Measurements from ENCODE around the gene HERC5. TPM values are rescaled to one million over a fixed set of nuclear protein-coding genes. Genes with fewer than 3 reads are reported as not detected.

Gene HERC5
- total RNA-seq, result 10 to 100 TPM; 83.9 to 86.7 TPM

DNA sequence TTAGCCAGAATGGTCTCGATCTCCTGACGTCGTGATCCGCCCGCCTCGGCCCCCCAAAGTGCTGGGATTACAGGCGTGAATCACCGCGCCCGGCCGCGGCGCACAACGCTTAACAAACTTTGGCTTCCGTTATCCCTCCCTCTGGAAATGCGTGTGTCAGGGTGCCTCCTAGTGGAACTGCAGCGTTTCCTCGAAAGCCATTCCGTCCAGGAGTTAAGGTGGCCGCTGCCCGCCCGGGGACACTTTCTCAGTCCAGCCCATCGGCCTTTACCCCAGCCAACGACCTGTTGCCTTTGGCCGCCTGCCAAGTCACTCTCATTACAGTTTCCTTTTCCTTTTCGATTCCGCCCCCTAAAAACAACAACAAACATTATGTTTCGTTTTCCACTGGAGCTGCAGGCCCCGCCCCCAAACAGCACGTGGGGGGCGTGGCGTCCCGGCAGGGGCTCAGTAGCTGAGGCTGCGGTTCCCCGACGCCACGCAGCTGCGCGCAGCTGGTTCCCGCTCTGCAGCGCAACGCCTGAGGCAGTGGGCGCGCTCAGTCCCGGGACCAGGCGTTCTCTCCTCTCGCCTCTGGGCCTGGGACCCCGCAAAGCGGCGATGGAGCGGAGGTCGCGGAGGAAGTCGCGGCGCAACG, at the start of gene HERC5:
TSS of gene HERC5 (plus strand) at position 450 of the 637 bp plus-strand sequence. CDS start at position 601, 151 bp downstream.

DNA sequence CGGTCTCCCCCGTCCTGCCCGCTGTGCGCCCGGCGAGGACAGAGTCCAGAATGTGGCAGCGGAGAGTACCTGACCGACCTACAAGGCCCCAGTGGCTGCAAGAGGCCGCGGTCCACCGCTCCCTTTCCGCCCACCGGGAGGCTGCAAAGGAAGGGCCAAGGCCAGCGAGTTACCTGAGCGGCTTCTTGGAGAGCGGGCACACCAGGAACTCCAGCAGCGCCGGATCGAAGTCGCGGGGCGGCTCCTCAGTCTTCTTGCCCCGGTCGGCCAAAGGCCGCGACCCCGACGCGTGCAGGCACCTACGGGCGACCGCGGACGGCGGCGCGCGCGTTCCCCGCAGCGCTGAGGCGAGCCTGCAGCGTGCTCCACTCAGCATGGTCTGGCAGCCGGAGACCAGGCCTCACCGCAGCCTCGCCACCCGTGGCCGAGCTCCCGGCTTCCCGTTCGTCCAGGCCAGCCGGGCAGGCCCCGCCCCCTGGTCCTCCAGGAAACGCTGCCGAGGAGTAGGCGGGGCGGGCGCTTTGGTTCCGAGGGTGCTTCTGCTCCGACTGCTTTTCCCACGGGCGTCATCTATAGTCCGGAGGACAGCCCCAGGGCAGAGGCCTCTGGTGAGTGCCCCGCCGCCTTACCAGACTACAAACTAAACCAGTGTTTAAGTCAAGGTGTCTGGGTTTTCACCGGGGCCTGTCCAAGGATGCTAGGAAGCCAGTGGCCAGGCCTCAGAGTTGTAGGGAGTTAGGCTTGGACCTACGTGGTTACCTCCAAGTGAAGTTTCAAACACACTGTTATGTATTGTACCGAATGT, 66.6 kb downstream of the HERC5 start, which contains the start of gene PYURF:
TSS of gene PYURF (minus strand) at position 452 of the 805 bp plus-strand sequence. CDS start at position 376, 76 bp downstream.

Other genes starting within 250 kb of the HERC5 start
- gene PPM1K, start 172.6 kb upstream of the HERC5 start, total RNA-seq, result 10 to 100 TPM; 44.0 to 44.7 TPM
- 100 to 1,000 TPM in 1 of 2 donors, 10 to 100 TPM in 1; 99.9 to 148 TPM for gene HERC6, start 78.3 kb upstream of the HERC5 start, total RNA-seq
- 100 to 1,000 TPM in 1 of 2 donors, 10 to 100 TPM in 1; 99.8 to 107 TPM for gene PYURF, start 66.7 kb downstream of the HERC5 start, total RNA-seq
- 1 to 10 TPM; 5.3 to 7.9 TPM for gene HERC3, start 135.4 kb downstream of the HERC5 start, total RNA-seq
- 10 to 100 TPM in 1 of 2 donors, 1 to 10 TPM in 1; 9.0 to 12.4 TPM for gene NAP1L5, start 240.7 kb downstream of the HERC5 start, total RNA-seq

Measured in melanocyte of skin (primary cell).